Measurements from ENCODE around the gene SUSD4.

GRCh38 chr1:223231011-223231572 lies 132.9 kb downstream of the SUSD4 start:
- no peak for TF ChIP-seq POLR2A (IDR thresholded peaks at IDR 0.05; ENCODE audit: low read length)
- no peak for TF ChIP-seq GATA1 (IDR thresholded peaks at IDR 0.05; ENCODE audit: low read depth, low read length)

All from erythroblast (primary cell).